IMR-90 (cell line): ENCODE results near the gene GARIN5A. TPM values are rescaled to one million over a fixed set of nuclear protein-coding genes. Genes with fewer than 3 reads are reported as not detected.

Experiments
- ATAC-seq: fragments of 200-7000 bp; cut with Tn5 transposase; 2 replicates; pipeline ENCODE4 v1.9.1; 2020; ENCODE audit warnings: low read depth, mild to moderate bottlenecking, moderate library complexity
- BruUV-seq: library from RNA; stranded (reverse); fragments of 400-500 nt; replicated peaks from 2 replicates; lab custom pipeline; 2021; lab: Mats Ljungman, UMichigan
- CTCF ChIA-PET: fragments of 300-600 bp; formaldehyde crosslinking; extraction: SDS; loops from one replicate; lab custom pipeline; 2021; ENCODE audit warnings: antibody characterized with exemption; lab: Yijun Ruan, JAX
- POLR2A ChIA-PET: fragments of 300-600 bp; sonication (Branson Sonifier 250); formaldehyde crosslinking; loops from one replicate; lab custom pipeline; 2022; ENCODE audit warnings: antibody characterized with exemption; ENCODE audit not compliant: unreplicated experiment; lab: Charles Lee
- DNase-seq: peaks from one replicate; pipeline ENCODE4 v3.0.0; 2013
- H2AFZ ChIP-seq: replicated peaks from 2 replicates; pipeline ENCODE3; 2013; ENCODE audit warnings: low read length, mild to moderate bottlenecking; ENCODE audit not compliant: poor library complexity
- H2AK5ac ChIP-seq: 2 replicates; pipeline ENCODE4 v1.6.1; 2013; ENCODE audit warnings: low read depth, low read length, inconsistent platforms
- H2AK9ac ChIP-seq: replicated peaks from 2 replicates; pipeline ENCODE3; 2013; ENCODE audit warnings: mild to moderate bottlenecking, low read depth, low read length, moderate library complexity; ENCODE audit not compliant: poor library complexity
- H2BK120ac ChIP-seq: 2 replicates; pipeline ENCODE4 v1.6.1; 2013; ENCODE audit warnings: low read depth, low read length, inconsistent platforms
- H2BK15ac ChIP-seq: 3 replicates; pipeline ENCODE4 v1.6.1; 2013; ENCODE audit warnings: low read depth, low read length, inconsistent platforms
- H2BK20ac ChIP-seq: 2 replicates; pipeline ENCODE4 v1.6.1; 2013; ENCODE audit warnings: low read depth, mild to moderate bottlenecking, inconsistent platforms, low read length, moderate library complexity
- H2BK5ac ChIP-seq: 2 replicates; pipeline ENCODE4 v1.6.1; 2013; ENCODE audit warnings: mild to moderate bottlenecking, low read depth, low read length, inconsistent platforms; ENCODE audit not compliant: poor library complexity, severe bottlenecking
- H3K14ac ChIP-seq: replicated peaks from 2 replicates; pipeline ENCODE4 v1.6.1; 2013; ENCODE audit warnings: low read depth, low read length, inconsistent platforms
- H3K18ac ChIP-seq: 2 replicates; pipeline ENCODE4 v1.6.1; 2013; ENCODE audit warnings: low read depth, low read length, control low read depth
- H3K23ac ChIP-seq: 2 replicates; pipeline ENCODE4 v1.6.1; 2013; ENCODE audit warnings: low read depth, low read length, inconsistent platforms
- H3K27ac ChIP-seq: 2 replicates; pipeline ENCODE4 v1.5.1; 2013; ENCODE audit warnings: mild to moderate bottlenecking, control low read depth, low read length; ENCODE audit not compliant: insufficient read depth
- H3K27me3 ChIP-seq: 2 replicates; pipeline ENCODE4 v1.6.1; 2013; ENCODE audit warnings: low read length; ENCODE audit not compliant: control insufficient read depth, insufficient read depth
- H3K36me3 ChIP-seq: 2 replicates; pipeline ENCODE4 v1.6.1; 2013; ENCODE audit warnings: low read length, mixed read lengths; ENCODE audit not compliant: control insufficient read depth, insufficient read depth
- H3K4ac ChIP-seq: 2 replicates; pipeline ENCODE4 v1.6.1; 2013; ENCODE audit warnings: low read depth, low read length, inconsistent platforms
- H3K4me1 ChIP-seq: 2 replicates; pipeline ENCODE4 v1.6.1; 2013; ENCODE audit warnings: low read length, mixed read lengths; ENCODE audit not compliant: control insufficient read depth, insufficient read depth
- H3K4me2 ChIP-seq: 2 replicates; pipeline ENCODE4 v1.6.1; 2013; ENCODE audit warnings: low read depth, mild to moderate bottlenecking, control low read depth, low read length, moderate library complexity
- H3K4me3 ChIP-seq: 2 replicates; pipeline ENCODE4 v1.5.1; 2013; ENCODE audit warnings: low read depth, mild to moderate bottlenecking, control low read depth, low read length, moderate library complexity; ENCODE audit not compliant: insufficient read depth
- H3K56ac ChIP-seq: 2 replicates; pipeline ENCODE4 v1.6.1; 2013; ENCODE audit warnings: low read length, inconsistent platforms; ENCODE audit not compliant: insufficient read depth; ENCODE audit errors: extremely low read depth
- H3K79me1 ChIP-seq, 2 experiments: 2 replicates each; pipeline ENCODE4 v1.6.1; 2013; ENCODE audit warnings: low read length in 2 of 2, inconsistent platforms in 1 of 2, low read depth in 1 of 2
- H3K9ac ChIP-seq: 2 replicates; pipeline ENCODE4 v1.6.1; 2013; ENCODE audit warnings: low read depth, low read length, control low read depth
- H3K9me1 ChIP-seq: 2 replicates; pipeline ENCODE4 v1.6.1; 2013; ENCODE audit warnings: low read length, inconsistent platforms; ENCODE audit not compliant: insufficient read depth
- H3K9me3 ChIP-seq: 2 replicates; pipeline ENCODE4 v1.6.1; 2013; ENCODE audit warnings: low read length; ENCODE audit not compliant: control insufficient read depth, insufficient read depth
- H4K20me1 ChIP-seq: 2 replicates; pipeline ENCODE4 v1.6.1; 2013; ENCODE audit warnings: low read length, inconsistent platforms; ENCODE audit not compliant: insufficient read depth
- H4K5ac ChIP-seq: 2 replicates; pipeline ENCODE4 v1.6.1; 2013; ENCODE audit warnings: mild to moderate bottlenecking, low read depth, low read length, control low read depth
- H4K8ac ChIP-seq, 2 experiments: 2 replicates each; pipeline ENCODE4 v1.6.1; 2013; ENCODE audit warnings: low read depth in 2 of 2, low read length in 2 of 2, control low read depth in 1 of 2, inconsistent platforms in 1 of 2
- H4K91ac ChIP-seq: 2 replicates; pipeline ENCODE4 v1.6.1; 2013; ENCODE audit warnings: low read depth, low read length, inconsistent platforms; ENCODE audit not compliant: insufficient read depth
- CTCF ChIP-seq: conservative IDR thresholded peaks from 2 replicates; pipeline ENCODE4 v1.5.1; 2012; ENCODE audit warnings: mild to moderate bottlenecking, low read depth, low read length, improper control_type of control experiment
- RAD21 ChIP-seq: IDR thresholded peaks from 2 replicates; pipeline ENCODE4 v1.6.1; 2012; ENCODE audit warnings: low read length, improper control_type of control experiment
- whole genome bisulfite sequencing, 2 experiments: methylation state at CpG; one replicate each; pipeline versions ENCODE4 v1.1.5 to v1.1.7; 2013; ENCODE audit warnings: missing lambda C conversion rate in 2 of 2; ENCODE audit not compliant: insufficient read length in 1 of 2; ENCODE audit errors: extremely low coverage in 2 of 2; 5-methylcytosine and 5-hydroxymethylcytosine counted together
- dilution Hi-C: fragments of 300-500 bp; cut with HindIII; formaldehyde crosslinking; loops from one replicate; pipeline ENCODE4 v1.14.3; 2018; ENCODE audit warnings: low sequenced_read_pairs; ENCODE audit not compliant: unreplicated experiment
- in situ Hi-C: fragments of 300-500 bp; cut with MboI; formaldehyde crosslinking; loops from 3 replicates; pipeline ENCODE4 v1.14.3; 2019; ENCODE audit warnings: low sequenced_read_pairs, inconsistent platforms, mixed read lengths
- intact Hi-C: fragments of 100-400 bp; cut with micrococcal nuclease; formaldehyde crosslinking; loops from 2 replicates; pipeline ENCODE4 v1.10.0; 2022
- polyA plus RNA-seq, 3 experiments: library from polyadenylated mRNA; depleted of rRNA; stranded (reverse); fragments of >200 nt; gene quantifications; 2 replicates each; pipeline ENCODE4 v1.2.3, GENCODE V29; 2012; ENCODE audit warnings: low replicate concordance in 1 of 3
- total RNA-seq: library from RNA; depleted of rRNA; stranded (reverse); fragments of >200 nt; gene quantifications from 2 replicates; pipeline ENCODE4 v1.2.3, GENCODE V29; 2012

GARIN5A gene
- total and polyA plus RNA-seq, 2 of the 4 experiments (the other 2 are of a cell fraction) = 0.53 TPM; not detected in 1

GRCh38 chr19:50465000-50465399, 11.6 kb downstream of the GARIN5A start:
- Histone ChIP-seq H3K14ac (no peak overlapping the region), H3K23ac (no peak overlapping the region), H3K27me3 (peaks cover 2% of the 10 kb centered on the region; the same call in 1 of the 2 replicates), H3K18ac (no peak overlapping the region), H3K4me3 (no peak overlapping the region), H3K9me3 (no peaks in the 10 kb centered on the region), H3K36me3 (no peaks in the 10 kb centered on the region), H3K56ac (no peak overlapping the region), H3K9me1 (no peaks in the 10 kb centered on the region), H4K5ac (no peak overlapping the region), H4K8ac (no peak overlapping the region), H3K4me1 (no peaks in the 10 kb centered on the region), H2AK5ac (no peak overlapping the region), H2BK20ac (no peak overlapping the region), H4K20me1 (no peaks in the 10 kb centered on the region), H3K9ac (no peak overlapping the region), H3K4ac (no peak overlapping the region), H3K4me2 (no peak overlapping the region), H2AK9ac (no peak overlapping the region), H3K27ac (no peak overlapping the region), H2BK15ac (no peak overlapping the region), H4K91ac (no peak overlapping the region), H2AFZ (no peak overlapping the region), H3K79me1 (no peaks in the 10 kb centered on the region), H2BK5ac (no peak overlapping the region), H2BK120ac (no peak overlapping the region)
- DNase-seq = no peak
- ChIA-PET CTCF (interaction anchor here (0.6 kb wide), 1 partner anchor 99 kb away, joined by 7 read pairs; no protein-coding TSS in a partner anchor), POLR2A (no interaction called here)
- ATAC-seq = no peak
- WGBS, 2 experiments = 91% methylated on average over 4 of the region's 13 CpGs; no CpG with 5 or more reads in 1 of the 2 experiments
- no peak for TF ChIP-seq RAD21
- no peak for TF ChIP-seq CTCF
- dilution Hi-C loops (no loop called here), in situ Hi-C loops (loop anchor here (5.0 kb wide), 1 partner anchor 98 kb away; the partner anchor contains the start of gene NAPSA), intact Hi-C loops (no loop called here)
- no TSS peak for BruUV-seq
